Smooth muscle cell (in vitro differentiated cells): ENCODE results near the gene HEPN1. TPM values are rescaled to one million over a fixed set of nuclear protein-coding genes. Genes with fewer than 3 reads are reported as not detected.

Source experiments
- DNase-seq: peaks from one replicate; lab custom pipeline; 2025; ENCODE audit not compliant: unreplicated experiment; lab: John Stamatoyannopoulos, UW
- H2AFZ ChIP-seq: fragments of 200-600 bp; sonication (generic); 2 replicates; pipeline ENCODE4 v1.6.0; 2016; ENCODE audit warnings: antibody characterized with exemption, low read depth, mild to moderate bottlenecking
- H3F3A ChIP-seq: fragments of 200-600 bp; sonication (generic); 2 replicates; pipeline ENCODE4 v1.6.0; 2017; ENCODE audit warnings: antibody characterized with exemption, low read depth
- H3K27ac ChIP-seq: fragments of 200-600 bp; sonication (generic); 2 replicates; pipeline ENCODE4 v1.5.1; 2016; ENCODE audit warnings: low read depth, mild to moderate bottlenecking
- H3K27me3 ChIP-seq: fragments of 200-600 bp; sonication (generic); 2 replicates; pipeline ENCODE4 v1.6.1; 2016; ENCODE audit warnings: low read depth, mild to moderate bottlenecking
- H3K36me3 ChIP-seq: fragments of 200-600 bp; sonication (generic); 2 replicates; pipeline ENCODE4 v1.5.1; 2016; ENCODE audit warnings: low read depth
- H3K4me1 ChIP-seq: fragments of 200-600 bp; sonication (generic); 2 replicates; pipeline ENCODE4 v1.5.1; 2016; ENCODE audit warnings: low read depth
- H3K4me2 ChIP-seq: fragments of 200-600 bp; sonication (generic); 2 replicates; pipeline ENCODE4 v1.6.0; 2016; ENCODE audit warnings: mild to moderate bottlenecking
- H3K4me3 ChIP-seq: fragments of 200-600 bp; sonication (generic); 2 replicates; pipeline ENCODE4 v1.5.1; 2016; ENCODE audit warnings: mild to moderate bottlenecking
- H3K79me2 ChIP-seq: fragments of 200-600 bp; sonication (generic); 2 replicates; pipeline ENCODE4 v1.6.0; 2016; ENCODE audit warnings: low read depth, mild to moderate bottlenecking
- H3K9ac ChIP-seq: fragments of 200-600 bp; sonication (generic); 2 replicates; pipeline ENCODE4 v1.6.0; 2016; ENCODE audit warnings: low read depth
- H3K9me3 ChIP-seq: fragments of 200-600 bp; sonication (generic); replicated peaks from 2 replicates; pipeline ENCODE4 v1.5.1; 2016; ENCODE audit warnings: low read depth
- H4K20me1 ChIP-seq: fragments of 200-600 bp; sonication (generic); 2 replicates; pipeline ENCODE4 v1.6.0; 2016; ENCODE audit warnings: low read depth
- CTCF ChIP-seq: fragments of 200-600 bp; sonication (generic); IDR thresholded peaks from 2 replicates; pipeline ENCODE4 v1.5.1; 2017; ENCODE audit warnings: borderline replicate concordance, mild to moderate bottlenecking, antibody characterized with exemption; ENCODE audit not compliant: insufficient read depth, poor library complexity, severe bottlenecking
- WGBS: methylation state at CpG from one replicate; pipeline ENCODE4 v1.1.7; 2016; ENCODE audit warnings: low lambda C conversion rate; 5-methylcytosine and 5-hydroxymethylcytosine counted together
- polyA plus RNA-seq: library from polyadenylated mRNA; unstranded; fragments of >200 nt; fragmentation: Nextera tagmentation; extraction: Ambion mirVana; gene quantifications from 2 replicates; pipeline ENCODE4 v1.2.1, GENCODE V29; 2016
- total RNA-seq: library from RNA; depleted of rRNA; stranded (reverse); fragments of >200 nt; gene quantifications from 2 replicates; pipeline ENCODE4 v1.2.3, GENCODE V29; 2014

HEPN1 gene
- total and polyA plus RNA-seq, 2 experiments from 2014 or later = not detected

DNA sequence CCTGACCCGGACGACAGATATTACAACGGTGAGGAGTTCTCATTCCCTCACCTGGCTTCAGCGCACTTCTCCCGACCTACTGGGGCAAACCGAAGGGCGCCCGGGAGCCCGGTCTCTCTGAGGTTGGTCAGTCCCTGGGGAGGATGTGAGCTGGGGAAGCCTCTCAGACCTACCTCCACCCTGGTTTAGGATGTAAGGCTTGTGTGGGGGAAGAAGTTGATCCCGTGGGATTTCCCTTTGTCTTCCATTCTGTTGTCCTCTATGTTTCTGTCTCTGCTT lies 41.5 kb upstream of the HEPN1 start:
- Histone ChIP-seq H3K27me3 (peaks cover 34% of the 10 kb centered on the region), H3K79me2 (no peaks in the 10 kb centered on the region), H3K4me2 (peak overlapping the region; percentile 81), H3K36me3 (no peaks in the 10 kb centered on the region), H3K27ac (no peak overlapping the region), H3K4me1 (no peaks in the 10 kb centered on the region), H2AFZ (no peak overlapping the region), H3K4me3 (no peak overlapping the region), H4K20me1 (no peaks in the 10 kb centered on the region), H3K9me3 (no peaks in the 10 kb centered on the region), H3F3A (no peaks in the 10 kb centered on the region), H3K9ac (no peak overlapping the region)
- DNase-seq = no peak
- 76% methylated on average over 10 of the region's 10 CpGs for WGBS
- TF ChIP-seq CTCF = no peak

- no peak overlapping the region for H3K4me2 ChIP-seq
- H3K27me3 ChIP-seq = peaks cover 29% of the 10 kb centered on the region
- no peaks in the 10 kb centered on the region for H3K4me1 ChIP-seq
- no peak overlapping the region for H2AFZ ChIP-seq
- H3K27ac ChIP-seq = no peak overlapping the region
- no peak overlapping the region for H3K9ac ChIP-seq
- no peaks in the 10 kb centered on the region for H3F3A ChIP-seq
- H4K20me1 ChIP-seq = no peaks in the 10 kb centered on the region
- no peaks in the 10 kb centered on the region for H3K9me3 ChIP-seq
- H3K4me3 ChIP-seq = no peak overlapping the region
- H3K36me3 ChIP-seq = no peaks in the 10 kb centered on the region
- TF ChIP-seq CTCF = no peak
- 84% methylated on average over 17 of the region's 17 CpGs for WGBS
- no peak for DNase-seq
- no peaks in the 10 kb centered on the region for H3K79me2 ChIP-seq
These were observed 40.9 kb upstream of the HEPN1 start for GRCh38 chr11:124877910-124878758.

- no peak overlapping the region for H3K4me2 ChIP-seq
- H4K20me1 ChIP-seq = no peaks in the 10 kb centered on the region
- H3K4me1 ChIP-seq = no peaks in the 10 kb centered on the region
- no peak overlapping the region for H3K4me3 ChIP-seq
- no peaks in the 10 kb centered on the region for H3F3A ChIP-seq
- no peak overlapping the region for H3K9ac ChIP-seq
- H3K27me3 ChIP-seq = peaks cover 21% of the 10 kb centered on the region
- WGBS = 98% methylated on average over 11 of the region's 11 CpGs
- TF ChIP-seq CTCF = no peak
- H3K27ac ChIP-seq = no peak overlapping the region
- DNase-seq = no peak
- no peaks in the 10 kb centered on the region for H3K79me2 ChIP-seq
- no peaks in the 10 kb centered on the region for H3K9me3 ChIP-seq
- no peaks in the 10 kb centered on the region for H3K36me3 ChIP-seq
- H2AFZ ChIP-seq = no peak overlapping the region
These were observed 40.1 kb upstream of the HEPN1 start for GRCh38 chr11:124878759-124879492.
